ENCODE measurements around the gene GAB3. TPM values are rescaled to one million over a fixed set of nuclear protein-coding genes. Genes with fewer than 3 reads are reported as not detected.

The GAB3 gene
- total and polyA plus RNA-seq, 9 of the 15 experiments (the other 6 are each of a cell fraction or from before 2014, with no cell fraction given), result 16.1 to 31.4 (median 20.2) TPM

- peak; percentile 18 for TF ChIP-seq PML (IDR thresholded peaks at IDR 0.05; ENCODE audit: low read length)
- TF ChIP-seq ZKSCAN1 (IDR thresholded peaks at IDR 0.05; ENCODE audit: low read depth, low read length), result no peak
- TF ChIP-seq CBFA2T3 (IDR thresholded peaks at IDR 0.05), result no peak
- TF ChIP-seq ARID3B (CRISPR knock-in tag; IDR thresholded peaks at IDR 0.05; ENCODE audit: borderline replicate concordance), result no peak
- TF ChIP-seq HMG20B (CRISPR knock-in tag; IDR thresholded peaks at IDR 0.05), result no peak
- TF ChIP-seq ZNF717 (CRISPR knock-in tag; IDR thresholded peaks at IDR 0.05), result no peak
- TF ChIP-seq BCLAF1 (IDR thresholded peaks at IDR 0.05; ENCODE audit: borderline replicate concordance in 1 of 2, control insufficient read depth in 1 of 2, low read depth in 2 of 2, low read length in 1 of 2), result 0 out of 4 replicates have a peak, but pooled peaks of 1 of the 2 experiments have one; percentile 9
- TF ChIP-seq SUPT5H (IDR thresholded peaks at IDR 0.05), result peak; percentile 40
- no peak for TF ChIP-seq STAT5A (IDR thresholded peaks at IDR 0.05; ENCODE audit: borderline replicate concordance, low read length)
- TF ChIP-seq, protein P1, sequence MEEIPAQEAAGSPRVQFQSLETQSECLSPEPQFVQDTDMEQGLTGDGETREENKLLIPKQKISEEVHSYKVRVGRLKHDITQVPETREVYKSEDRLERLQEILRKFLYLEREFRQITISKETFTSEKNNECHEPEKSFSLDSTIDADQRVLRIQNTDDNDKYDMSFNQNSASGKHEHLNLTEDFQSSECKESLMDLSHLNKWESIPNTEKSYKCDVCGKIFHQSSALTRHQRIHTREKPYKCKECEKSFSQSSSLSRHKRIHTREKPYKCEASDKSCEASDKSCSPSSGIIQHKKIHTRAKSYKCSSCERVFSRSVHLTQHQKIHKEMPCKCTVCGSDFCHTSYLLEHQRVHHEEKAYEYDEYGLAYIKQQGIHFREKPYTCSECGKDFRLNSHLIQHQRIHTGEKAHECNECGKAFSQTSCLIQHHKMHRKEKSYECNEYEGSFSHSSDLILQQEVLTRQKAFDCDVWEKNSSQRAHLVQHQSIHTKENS (CRISPR knock-in tag; IDR thresholded peaks at IDR 0.05), result no peak
- TF ChIP-seq ZFX (CRISPR knock-in tag; IDR thresholded peaks at IDR 0.05), result peak; percentile 20; the same call in 1 of the 2 replicates
- TF ChIP-seq MTA1 (IDR thresholded peaks at IDR 0.05; ENCODE audit: borderline replicate concordance), result no peak
- no peak for TF ChIP-seq MAX (CRISPR knock-in tag; IDR thresholded peaks at IDR 0.05)
- TF ChIP-seq MAFG (tag; conservative IDR thresholded peaks at IDR 0.05), result no peak
- TF ChIP-seq, protein P2, sequence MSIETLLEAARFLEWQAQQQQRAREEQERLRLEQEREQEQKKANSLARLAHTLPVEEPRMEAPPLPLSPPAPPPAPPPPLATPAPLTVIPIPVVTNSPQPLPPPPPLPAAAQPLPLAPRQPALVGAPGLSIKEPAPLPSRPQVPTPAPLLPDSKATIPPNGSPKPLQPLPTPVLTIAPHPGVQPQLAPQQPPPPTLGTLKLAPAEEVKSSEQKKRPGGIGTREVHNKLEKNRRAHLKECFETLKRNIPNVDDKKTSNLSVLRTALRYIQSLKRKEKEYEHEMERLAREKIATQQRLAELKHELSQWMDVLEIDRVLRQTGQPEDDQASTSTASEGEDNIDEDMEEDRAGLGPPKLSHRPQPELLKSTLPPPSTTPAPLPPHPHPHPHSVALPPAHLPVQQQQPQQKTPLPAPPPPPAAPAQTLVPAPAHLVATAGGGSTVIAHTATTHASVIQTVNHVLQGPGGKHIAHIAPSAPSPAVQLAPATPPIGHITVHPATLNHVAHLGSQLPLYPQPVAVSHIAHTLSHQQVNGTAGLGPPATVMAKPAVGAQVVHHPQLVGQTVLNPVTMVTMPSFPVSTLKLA (conservative IDR thresholded peaks at IDR 0.05), result no peak
- no peak for TF ChIP-seq HNRNPLL (IDR thresholded peaks at IDR 0.05; ENCODE audit: low read depth, low read length, poor library complexity, severe bottlenecking)
- TF ChIP-seq MYNN (IDR thresholded peaks at IDR 0.05), result peak; percentile 5; the same call in 1 of the 2 replicates
- TF ChIP-seq MYNN (CRISPR knock-in tag; IDR thresholded peaks at IDR 0.05), result no peak
- peak; percentile 91 for TF ChIP-seq POLR2AphosphoS2 (IDR thresholded peaks at IDR 0.05; ENCODE audit: low read length)
- TF ChIP-seq U2AF1 (optimal IDR thresholded peaks at IDR 0.05; ENCODE audit: low read depth, low read length), result no peak
These were observed 24.8 kb upstream of the GAB3 start (continued) for GRCh38 chrX:154775419-154776349.

Data from K562 (cell line).